Spleen (tissue), 11 donors: ENCODE measurements around the gene FGR. TPM values are rescaled to one million over a fixed set of nuclear protein-coding genes. Genes with fewer than 3 reads are reported as not detected.

Experiments
- DNase-seq: peaks from one replicate; pipeline ENCODE4 v3.0.0-alpha.2; 2020
- H3K27ac ChIP-seq, 8 donors: fragments of 200-600 bp; sonication (generic) in 7 of 8; 1 replicate in 4 of 8; 2 replicates in 4 of 8; pipeline versions ENCODE4 v1.5.0 to v1.8.0; 2016 to 2021; ENCODE audit warnings: inconsistent platforms in 4 of 8, mild to moderate bottlenecking in 4 of 8, moderate library complexity in 1 of 8
- H3K27me3 ChIP-seq, 7 donors: fragments of 200-600 bp; sonication (generic) in 6 of 7; replicated peaks in 1 of 7; 1 replicate in 4 of 7; 2 replicates in 3 of 7; pipeline versions ENCODE4 v1.5.0 to v1.8.0; 2016 to 2021; ENCODE audit warnings: inconsistent platforms in 3 of 7, mild to moderate bottlenecking in 1 of 7
- H3K36me3 ChIP-seq, 6 donors: fragments of 200-600 bp; sonication (generic) in 5 of 6; 1 replicate in 4 of 6; 2 replicates in 2 of 6; pipeline versions ENCODE4 v1.5.0 to v1.8.0; 2016 to 2021; ENCODE audit warnings: inconsistent platforms in 2 of 6
- H3K4me1 ChIP-seq, 6 donors: fragments of 200-600 bp; sonication (generic) in 5 of 6; 1 replicate in 3 of 6; 2 replicates in 3 of 6; pipeline versions ENCODE4 v1.5.0 to v1.8.0; 2016 to 2021; ENCODE audit warnings: inconsistent platforms in 3 of 6
- H3K4me3 ChIP-seq, 8 donors: fragments of 200-600 bp; sonication (generic) in 7 of 8; 1 replicate in 4 of 8; 2 replicates in 4 of 8; pipeline versions ENCODE4 v1.5.0 to v1.8.0; 2016 to 2021; ENCODE audit warnings: inconsistent platforms in 4 of 8, mild to moderate bottlenecking in 4 of 8, moderate library complexity in 2 of 8
- H3K9me3 ChIP-seq, 8 donors: fragments of 200-600 bp; sonication (generic) in 7 of 8; 1 replicate in 4 of 8; 2 replicates in 4 of 8; pipeline versions ENCODE4 v1.5.0 to v1.8.0; 2016 to 2021; ENCODE audit warnings: inconsistent platforms in 4 of 8
- POLR2A ChIP-seq, 3 donors: fragments of 450-650 bp; IDR thresholded peaks; one replicate each; pipeline ENCODE4 v1.5.1; 2017; ENCODE audit warnings: antibody characterized with exemption in 3 of 3, mild to moderate bottlenecking in 1 of 3
- POLR2AphosphoS5 ChIP-seq, 3 donors: sonication (generic); formaldehyde crosslinking; IDR thresholded peaks; one replicate each; pipeline ENCODE4 v1.5.1; 2017; ENCODE audit warnings: antibody characterized with exemption in 3 of 3
- WGBS, 5 donors: extraction: QIAGEN DNeasy Blood & Tissue Kit in 3 of 5; methylation state at CpG; one replicate each; pipeline versions ENCODE4 v1.1.5 to v1.1.7; 2013 to 2018; 5-methylcytosine and 5-hydroxymethylcytosine counted together
- intact Hi-C: fragments of 100-400 bp; cut with DNase I; formaldehyde crosslinking; loops from one replicate; pipeline ENCODE4 v1.15.0; 2023; ENCODE audit warnings: low total_unique reads
- polyA plus RNA-seq, 3 donors: library from polyadenylated mRNA; stranded (reverse); fragments of 200-250 nt; gene quantifications; one replicate each; pipeline ENCODE4 v1.2.1, GENCODE V29; 2013
- total RNA-seq, 7 donors: library from RNA; depleted of rRNA in 3 of 7; stranded (reverse); fragments of >200 nt in 3 of 7; fragmentation: NEBNext Ultra II Directional in 4 of 7; extraction: Animal tissue kit (Norgen Biotek cat#: 25700) in 4 of 7; gene quantifications; one replicate each; pipeline versions ENCODE4 v1.1.0 to v1.2.1, GENCODE V29; 2016 to 2021
- TF ChIP-seq, protein P1 (sequence below), 11 experiments: fragments of 200-600 bp in 7 of 11; fragments of 450-650 bp in 4 of 11; sonication (generic) in 4 of 11; IDR thresholded peaks in 8 of 11; conservative IDR thresholded peaks in 3 of 11; 1 replicate in 7 of 11; 2 replicates in 4 of 11; pipeline versions ENCODE4 v1.4.0 to v1.8.0; 2016 to 2021; ENCODE audit warnings: antibody characterized with exemption in 11 of 11, inconsistent platforms in 4 of 11, mild to moderate bottlenecking in 1 of 11
- donor health status: healthy with polysubstance abuse.
- donor health status: DM: no; HTN: no; CAD: no; lungs with moderate emphysema.
- donor health status: DM: no; HTN: no; CAD: no.
- donor health status: Bipolar disorder and iron deficiency.
- donor health status: healthy.
- donor health status: DM: no; HTN: no; CAD: no.
- donor health status: DM: yes; HTN: yes; CAD: no.

FGR gene
- total and polyA plus RNA-seq, 10 donors, result 44.7 to 249 (median 121) TPM

DNA sequence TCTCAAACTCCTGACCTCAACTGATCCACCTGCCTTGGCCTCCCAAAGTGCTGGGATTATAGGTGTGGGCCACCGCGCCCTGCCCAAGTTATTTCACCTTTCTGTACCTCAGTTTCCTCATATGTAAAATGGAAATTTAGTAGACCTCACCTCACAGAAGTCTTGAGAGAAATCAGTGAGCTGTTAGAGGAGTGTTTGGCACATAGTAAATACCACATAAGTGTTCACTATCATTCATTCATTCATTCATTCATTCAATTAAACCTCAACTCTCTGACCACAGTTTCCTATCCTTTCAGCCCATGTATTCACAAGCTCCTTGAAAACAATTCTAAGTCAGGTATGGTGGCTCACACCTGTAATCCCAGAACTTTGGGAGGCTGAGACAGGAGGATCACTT is 3.8 kb upstream of the FGR start:
- no peak overlapping the region for H3K4me3 ChIP-seq
- no peaks in the 10 kb centered on the region for H3K9me3 ChIP-seq
- no peak for TF ChIP-seq POLR2AphosphoS5 (IDR thresholded peaks at IDR 0.05)
- TF ChIP-seq, protein P1, sequence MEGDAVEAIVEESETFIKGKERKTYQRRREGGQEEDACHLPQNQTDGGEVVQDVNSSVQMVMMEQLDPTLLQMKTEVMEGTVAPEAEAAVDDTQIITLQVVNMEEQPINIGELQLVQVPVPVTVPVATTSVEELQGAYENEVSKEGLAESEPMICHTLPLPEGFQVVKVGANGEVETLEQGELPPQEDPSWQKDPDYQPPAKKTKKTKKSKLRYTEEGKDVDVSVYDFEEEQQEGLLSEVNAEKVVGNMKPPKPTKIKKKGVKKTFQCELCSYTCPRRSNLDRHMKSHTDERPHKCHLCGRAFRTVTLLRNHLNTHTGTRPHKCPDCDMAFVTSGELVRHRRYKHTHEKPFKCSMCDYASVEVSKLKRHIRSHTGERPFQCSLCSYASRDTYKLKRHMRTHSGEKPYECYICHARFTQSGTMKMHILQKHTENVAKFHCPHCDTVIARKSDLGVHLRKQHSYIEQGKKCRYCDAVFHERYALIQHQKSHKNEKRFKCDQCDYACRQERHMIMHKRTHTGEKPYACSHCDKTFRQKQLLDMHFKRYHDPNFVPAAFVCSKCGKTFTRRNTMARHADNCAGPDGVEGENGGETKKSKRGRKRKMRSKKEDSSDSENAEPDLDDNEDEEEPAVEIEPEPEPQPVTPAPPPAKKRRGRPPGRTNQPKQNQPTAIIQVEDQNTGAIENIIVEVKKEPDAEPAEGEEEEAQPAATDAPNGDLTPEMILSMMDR (IDR thresholded peaks at IDR 0.05 in 8 of 11, conservative IDR thresholded peaks at IDR 0.05 in 3 of 11), result no peak
- no peak for TF ChIP-seq POLR2A (IDR thresholded peaks at IDR 0.05)
- peaks cover 12 to 64% (median 41%) of the 10 kb centered on the region in 6 donors for H3K4me1 ChIP-seq
- 93 to 100% (median 96%) methylated on average over 2 of the region's 2 CpGs for WGBS, 5 donors
- intact Hi-C loops, result no loop called here
- no peaks in the 10 kb centered on the region for H3K27me3 ChIP-seq
- peak; percentile 9 for DNase-seq
- H3K27ac ChIP-seq, result peak overlapping the region in 1 of 8 donors; percentile 18
- H3K36me3 ChIP-seq, result no peaks in the 10 kb centered on the region

DNA sequence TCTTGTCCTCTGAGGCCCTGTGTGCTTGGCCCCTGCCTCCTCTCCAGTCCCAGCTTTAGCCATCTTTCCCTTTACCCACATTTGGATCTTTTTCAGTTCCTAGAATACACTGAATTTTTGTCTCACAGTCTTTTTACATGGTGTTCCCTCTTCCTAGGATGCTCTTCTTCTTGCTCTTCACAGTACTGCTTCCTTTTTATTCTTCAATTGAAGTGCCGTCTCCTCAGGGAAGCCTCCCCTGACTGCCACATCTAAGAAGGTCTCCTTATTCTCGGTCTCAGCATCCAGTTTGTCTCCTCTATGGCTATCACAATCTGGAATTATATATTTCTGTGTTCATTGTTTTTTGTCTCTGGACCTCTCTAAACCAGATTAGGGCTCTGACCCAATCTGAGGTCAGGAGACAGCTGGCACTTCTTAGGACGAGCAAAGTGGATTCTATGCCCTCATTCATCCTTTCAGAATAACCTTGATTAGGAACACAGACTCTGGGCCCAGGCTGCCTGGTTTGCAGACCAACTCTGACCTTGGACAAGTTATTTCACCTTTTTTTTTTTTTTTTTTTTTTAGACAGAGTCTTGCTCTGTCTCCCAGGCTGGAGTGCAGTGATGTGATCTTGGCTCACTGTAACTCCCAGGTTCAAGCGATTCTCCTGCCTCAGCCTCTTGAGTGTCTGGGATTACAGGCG is 3.2 kb upstream of the FGR start:
- Histone ChIP-seq H3K36me3 (no peaks in the 10 kb centered on the region), H3K27ac (peak overlapping the region in 2 of 8 donors; percentile 18 to 98), H3K27me3 (no peaks in the 10 kb centered on the region), H3K4me3 (no peak overlapping the region), H3K4me1 (peaks cover 18 to 64% (median 43%) of the 10 kb centered on the region in 6 donors), H3K9me3 (no peaks in the 10 kb centered on the region)
- DNase-seq, result peak; percentile 10
- 58 to 83% (median 76%) methylated on average over 5 of the region's 5 CpGs for WGBS, 5 donors
- TF ChIP-seq, protein P1 (IDR thresholded peaks at IDR 0.05 in 8 of 11, conservative IDR thresholded peaks at IDR 0.05 in 3 of 11), result no peak
- no peak for TF ChIP-seq POLR2AphosphoS5 (IDR thresholded peaks at IDR 0.05)
- TF ChIP-seq POLR2A (IDR thresholded peaks at IDR 0.05), result no peak
- intact Hi-C loops, result no loop called here

DNA sequence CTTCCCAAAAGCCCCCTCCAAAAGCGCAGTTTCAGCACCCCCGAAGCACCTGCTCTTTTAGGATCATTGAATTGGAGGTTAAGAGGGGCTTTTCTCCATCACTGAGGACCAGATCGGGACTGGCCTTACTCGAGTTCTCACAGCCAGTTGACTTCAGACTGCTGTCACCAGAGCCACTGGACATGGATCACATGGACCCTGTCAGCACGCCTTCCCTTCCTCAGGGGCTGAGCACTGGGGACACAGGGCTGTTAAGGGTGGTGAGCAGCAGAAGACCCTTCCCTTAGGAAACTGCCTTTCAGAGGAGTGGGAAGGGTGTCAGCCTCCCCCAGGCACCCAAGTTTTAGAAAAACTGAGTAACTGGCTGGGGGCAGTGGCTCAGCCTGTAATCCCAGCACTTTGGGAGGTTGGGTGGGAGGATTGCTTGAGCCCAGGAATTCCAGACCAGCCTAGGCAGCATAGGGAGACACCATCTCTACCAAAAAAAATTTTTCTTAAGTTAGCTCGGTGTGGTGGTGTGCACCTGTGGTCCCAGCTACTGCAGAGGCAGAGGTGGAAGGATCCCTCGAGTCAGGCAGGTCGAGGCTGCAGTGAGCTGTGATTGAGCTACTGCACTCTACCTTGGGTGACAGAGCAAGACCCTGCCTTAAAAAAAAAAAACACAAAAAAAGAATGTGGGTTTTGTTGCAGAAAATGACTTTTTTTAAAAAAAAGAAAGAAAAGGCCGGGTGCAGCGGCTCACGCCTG is 584 bp upstream of the FGR start:
- Histone ChIP-seq H3K27ac (peak overlapping the region; percentile 79 to 98 (median 93)), H3K27me3 (no peaks in the 10 kb centered on the region), H3K4me3 (peak overlapping the region in 5 of 8 donors; percentile 48 to 74 (median 50)), H3K4me1 (peaks cover 44 to 87% (median 70%) of the 10 kb centered on the region in 6 donors), H3K9me3 (no peaks in the 10 kb centered on the region), H3K36me3 (no peaks in the 10 kb centered on the region)
- 80 to 83% (median 81%) methylated on average over 11 of the region's 11 CpGs for WGBS, 5 donors
- TF ChIP-seq POLR2AphosphoS5 (IDR thresholded peaks at IDR 0.05) (no peak), POLR2A (IDR thresholded peaks at IDR 0.05) (no peak)
- TF ChIP-seq, protein P1 (IDR thresholded peaks at IDR 0.05 in 8 of 11, conservative IDR thresholded peaks at IDR 0.05 in 3 of 11), result no peak
- intact Hi-C loops, result no loop called here
- DNase-seq, result peak; percentile 74
